ENCODE measurements around the gene CLASP1.

The CLASP1 gene

DNA sequence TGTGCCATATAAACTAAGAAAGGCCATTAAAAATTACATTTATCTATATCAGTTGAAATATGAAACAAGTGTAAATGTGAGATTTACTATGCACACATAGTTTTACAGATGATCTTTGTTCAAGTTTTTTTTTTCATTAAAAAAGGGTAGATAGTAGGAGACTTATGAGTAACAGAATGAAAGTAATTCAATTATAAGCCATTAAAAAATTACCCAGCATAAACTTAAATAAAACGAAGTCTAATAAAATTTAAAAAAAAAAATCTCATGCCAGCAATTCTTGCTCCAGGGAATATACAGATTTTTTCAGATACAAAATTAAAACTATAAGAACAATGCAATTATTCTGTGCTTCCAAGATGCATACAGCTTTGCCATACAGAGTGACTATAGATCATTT lies 236.9 kb downstream of the CLASP1 start:
- no peak overlapping the region for H3K27ac Mint-ChIP-seq
- H3K36me3 Mint-ChIP-seq (ENCODE audit: low read depth): peaks cover 68% of the 10 kb centered on the region

GRCh38 chr2:121409966-121410365 lies 239.3 kb downstream of the CLASP1 start:
- Mint-ChIP-seq H3K4me3 (no peak overlapping the region), H3K4me1 (ENCODE audit: low read depth) (no peaks in the 10 kb centered on the region)

More for the DNA sequence above, 236.9 kb downstream of the CLASP1 start:
- intact Hi-C loops (cut with micrococcal nuclease): no loop called here
- Mint-ChIP-seq H3K9me3 (no peaks in the 10 kb centered on the region), H3K4me1 (ENCODE audit: low read depth) (no peaks in the 10 kb centered on the region), H3K27me3 (no peaks in the 10 kb centered on the region), H3K4me3 (no peak overlapping the region)

GRCh38 chr2:121409388-121409787 lies 239.9 kb downstream of the CLASP1 start:
- H3K36me3 Mint-ChIP-seq (ENCODE audit: low read depth): peaks cover 76% of the 10 kb centered on the region
- H3K4me3 Mint-ChIP-seq: no peak overlapping the region
- no peak overlapping the region for H3K27ac Mint-ChIP-seq
- no peaks in the 10 kb centered on the region for H3K4me1 Mint-ChIP-seq (ENCODE audit: low read depth)
- intact Hi-C loops (cut with micrococcal nuclease): no loop called here
- no peaks in the 10 kb centered on the region for H3K9me3 Mint-ChIP-seq
- no peaks in the 10 kb centered on the region for H3K27me3 Mint-ChIP-seq

More at GRCh38 chr2:121409966-121410365, 239.3 kb downstream of the CLASP1 start:
- Mint-ChIP-seq H3K27me3 (no peaks in the 10 kb centered on the region), H3K9me3 (no peaks in the 10 kb centered on the region), H3K27ac (no peak overlapping the region), H3K36me3 (ENCODE audit: low read depth) (peaks cover 76% of the 10 kb centered on the region)
- intact Hi-C loops (cut with micrococcal nuclease): no loop called here

DNA sequence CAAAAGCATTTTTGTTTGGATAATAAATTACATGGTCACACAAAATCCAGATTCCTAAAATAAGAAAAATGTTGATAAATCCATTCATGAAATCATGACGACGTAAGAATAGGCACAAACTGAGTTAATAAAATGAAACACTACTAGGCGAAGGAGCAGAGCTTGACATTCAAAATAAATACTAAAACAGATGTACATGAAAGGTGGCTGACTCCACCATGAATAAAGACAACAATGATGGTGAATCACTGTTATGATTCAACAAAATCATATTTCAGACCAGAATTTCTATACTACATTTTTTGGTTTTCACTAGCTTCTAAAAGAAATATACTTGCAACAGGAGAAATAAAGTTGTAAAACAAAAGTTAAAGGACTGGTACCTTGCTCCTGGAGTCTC lies 240.6 kb downstream of the CLASP1 start:
- intact Hi-C loops (cut with micrococcal nuclease): no loop called here
- Mint-ChIP-seq H3K4me1 (ENCODE audit: low read depth) (no peaks in the 10 kb centered on the region), H3K36me3 (ENCODE audit: low read depth) (peaks cover 76% of the 10 kb centered on the region), H3K27ac (no peak overlapping the region), H3K9me3 (no peaks in the 10 kb centered on the region), H3K27me3 (no peaks in the 10 kb centered on the region), H3K4me3 (no peak overlapping the region)

DNA sequence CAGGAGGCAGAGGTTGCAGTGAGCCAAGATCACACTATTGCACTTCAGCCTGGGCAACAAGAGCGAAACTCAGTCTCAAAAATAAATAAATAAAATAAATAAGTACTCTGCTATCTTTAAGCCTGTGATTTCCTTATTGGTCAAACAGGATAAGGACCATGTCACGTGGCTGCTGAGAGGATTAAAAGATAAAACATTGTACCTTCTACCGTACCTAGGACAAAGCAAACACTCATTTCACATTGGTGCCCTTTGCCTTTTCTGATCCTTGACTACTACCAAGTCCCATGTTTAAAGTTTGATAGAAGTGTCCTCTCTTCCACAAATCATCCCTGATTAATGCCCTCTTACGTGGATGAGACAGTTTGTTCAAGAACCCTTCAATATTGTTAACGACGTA lies 244.0 kb downstream of the CLASP1 start:
- H3K9me3 Mint-ChIP-seq: no peaks in the 10 kb centered on the region
- H3K36me3 Mint-ChIP-seq (ENCODE audit: low read depth): peaks cover 86% of the 10 kb centered on the region
- no peak overlapping the region for H3K4me3 Mint-ChIP-seq
- intact Hi-C loops (cut with micrococcal nuclease): no loop called here
- H3K27ac Mint-ChIP-seq: no peak overlapping the region
- no peaks in the 10 kb centered on the region for H3K4me1 Mint-ChIP-seq (ENCODE audit: low read depth)
- no peaks in the 10 kb centered on the region for H3K27me3 Mint-ChIP-seq

DNA sequence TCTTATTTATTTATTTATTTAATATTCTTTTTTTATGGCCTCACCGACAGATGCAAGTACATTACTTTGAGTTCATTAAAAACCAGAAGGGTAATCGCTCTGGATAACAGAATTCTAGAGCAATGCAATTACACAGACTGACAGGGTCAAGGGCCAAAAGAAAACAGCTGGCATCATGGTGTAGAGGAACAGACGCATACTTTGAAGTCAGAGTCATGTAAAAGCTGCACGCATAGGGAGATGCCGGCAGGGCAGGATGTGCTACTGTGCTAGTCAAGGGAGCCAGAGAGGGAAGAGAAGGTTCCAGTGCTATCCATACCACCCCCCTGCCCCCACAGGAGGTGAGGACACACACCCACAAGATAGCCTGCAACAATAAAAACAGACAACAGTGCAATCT lies 249.1 kb downstream of the CLASP1 start:
- Mint-ChIP-seq H3K9me3 (no peaks in the 10 kb centered on the region), H3K4me1 (ENCODE audit: low read depth) (no peaks in the 10 kb centered on the region), H3K4me3 (no peak overlapping the region), H3K27ac (no peak overlapping the region), H3K27me3 (no peaks in the 10 kb centered on the region), H3K36me3 (ENCODE audit: low read depth) (peaks cover 78% of the 10 kb centered on the region)
- intact Hi-C loops (cut with micrococcal nuclease): no loop called here

- intact Hi-C loops (cut with micrococcal nuclease): no loop called here
- Mint-ChIP-seq H3K4me3 (no peak overlapping the region), H3K36me3 (ENCODE audit: low read depth) (peaks cover 79% of the 10 kb centered on the region), H3K4me1 (ENCODE audit: low read depth) (no peaks in the 10 kb centered on the region), H3K9me3 (no peaks in the 10 kb centered on the region), H3K27ac (no peak overlapping the region), H3K27me3 (no peaks in the 10 kb centered on the region)
These were observed 250.4 kb downstream of the CLASP1 start for GRCh38 chr2:121398853-121399252.

DNA sequence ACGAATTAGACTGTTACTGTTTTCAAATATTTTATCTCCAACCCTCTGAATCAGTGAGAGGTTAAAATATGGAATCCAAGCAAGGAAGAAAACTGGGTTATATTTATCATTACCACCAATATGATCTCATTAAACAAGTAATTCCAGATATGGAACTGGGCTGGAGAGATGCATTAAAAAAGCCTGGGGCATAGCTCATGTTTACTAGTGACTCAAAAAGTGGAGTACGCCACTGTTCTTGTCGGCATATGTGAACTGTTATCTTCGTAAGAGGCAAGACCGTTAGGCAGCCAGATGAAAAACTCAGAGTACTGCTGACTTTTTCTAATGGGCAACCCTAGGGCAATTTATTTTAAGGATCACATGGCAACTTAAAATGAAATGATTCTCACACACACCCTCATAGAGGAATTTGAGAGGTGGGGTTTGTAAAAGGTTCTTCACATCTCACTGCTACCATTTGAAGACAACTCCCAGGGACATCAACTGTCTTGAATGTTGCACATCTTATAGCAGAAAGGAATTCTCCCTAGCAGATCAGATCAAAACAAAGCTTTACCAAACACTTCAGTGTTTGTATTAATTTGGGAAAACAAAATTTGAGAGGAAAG lies 259.1 kb downstream of the CLASP1 start:
- no peaks in the 10 kb centered on the region for H3K9me3 Mint-ChIP-seq
- no peaks in the 10 kb centered on the region for H3K4me1 Mint-ChIP-seq (ENCODE audit: low read depth)
- H3K36me3 Mint-ChIP-seq (ENCODE audit: low read depth): peaks cover 55% of the 10 kb centered on the region
- H3K27me3 Mint-ChIP-seq: no peaks in the 10 kb centered on the region
- no peak overlapping the region for H3K27ac Mint-ChIP-seq
- H3K4me3 Mint-ChIP-seq: no peak overlapping the region
- intact Hi-C loops (cut with micrococcal nuclease): no loop called here

DNA sequence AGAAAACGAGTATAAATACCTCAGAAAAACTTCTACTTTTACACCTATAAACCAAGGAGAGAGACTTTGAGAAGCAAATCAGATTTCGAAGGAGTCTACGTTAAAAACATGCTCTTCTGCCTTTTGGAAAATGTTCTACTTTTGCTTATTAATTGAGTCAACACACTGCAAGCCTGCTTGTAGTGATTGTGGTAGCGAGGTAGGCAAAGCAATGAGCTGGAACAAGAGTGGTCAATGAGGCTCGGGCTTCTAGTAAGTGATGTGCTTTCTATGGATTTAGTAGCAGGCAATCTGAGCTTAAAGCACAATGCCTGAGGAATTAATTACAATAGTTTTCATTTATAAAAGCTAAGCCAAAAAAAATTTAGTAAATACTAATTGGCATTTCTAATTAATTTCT lies 260.9 kb downstream of the CLASP1 start:
- Mint-ChIP-seq H3K36me3 (ENCODE audit: low read depth) (peaks cover 52% of the 10 kb centered on the region), H3K27ac (no peak overlapping the region), H3K4me1 (ENCODE audit: low read depth) (no peaks in the 10 kb centered on the region), H3K27me3 (no peaks in the 10 kb centered on the region), H3K9me3 (no peaks in the 10 kb centered on the region), H3K4me3 (no peak overlapping the region)
- intact Hi-C loops (cut with micrococcal nuclease): no loop called here

DNA sequence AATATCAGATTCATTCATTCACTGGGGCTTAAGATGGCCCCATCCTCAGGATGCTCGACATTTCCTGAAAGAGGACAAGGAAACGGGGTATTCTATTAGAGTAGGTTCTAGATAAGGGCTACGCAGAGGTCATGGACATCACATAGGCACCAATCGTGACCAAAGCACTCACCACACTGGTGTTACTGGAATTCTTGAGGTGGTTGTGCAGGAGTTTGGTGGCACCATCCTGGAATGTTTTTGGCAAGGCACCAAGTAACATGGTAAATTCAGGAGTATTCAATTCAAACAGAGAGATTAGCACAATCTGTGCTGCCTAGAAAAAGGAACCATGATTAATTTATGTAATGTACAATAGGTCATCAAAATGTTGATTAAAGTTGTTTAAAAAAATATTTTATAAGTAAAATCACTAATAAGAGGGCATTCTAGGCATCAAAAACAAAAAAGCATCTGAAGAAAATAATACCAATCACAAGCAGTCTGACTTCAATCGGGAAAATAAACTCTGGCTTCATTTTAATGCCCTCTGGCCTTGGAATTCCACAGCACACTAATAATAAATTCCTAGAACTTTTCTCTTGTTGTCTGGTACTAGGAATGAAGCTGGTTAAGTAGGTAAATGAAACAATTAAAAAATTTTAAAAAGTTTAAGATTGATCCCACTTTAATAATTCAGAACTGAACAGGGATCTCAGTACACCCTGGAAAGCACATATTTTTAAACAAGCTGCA lies 261.5 kb downstream of the CLASP1 start:
- no peaks in the 10 kb centered on the region for H3K9me3 Mint-ChIP-seq
- no peaks in the 10 kb centered on the region for H3K27me3 Mint-ChIP-seq
- no peak overlapping the region for H3K27ac Mint-ChIP-seq
- peaks cover 58% of the 10 kb centered on the region for H3K36me3 Mint-ChIP-seq (ENCODE audit: low read depth)
- H3K4me1 Mint-ChIP-seq (ENCODE audit: low read depth): no peaks in the 10 kb centered on the region
- intact Hi-C loops (cut with micrococcal nuclease): no loop called here
- no peak overlapping the region for H3K4me3 Mint-ChIP-seq

- Mint-ChIP-seq H3K27me3 (no peaks in the 10 kb centered on the region), H3K4me3 (no peak overlapping the region), H3K27ac (no peak overlapping the region), H3K4me1 (ENCODE audit: low read depth) (no peaks in the 10 kb centered on the region), H3K9me3 (no peaks in the 10 kb centered on the region), H3K36me3 (ENCODE audit: low read depth) (peaks cover 66% of the 10 kb centered on the region)
- intact Hi-C loops (cut with micrococcal nuclease): no loop called here
These were observed 262.6 kb downstream of the CLASP1 start for GRCh38 chr2:121386707-121387106.

DNA sequence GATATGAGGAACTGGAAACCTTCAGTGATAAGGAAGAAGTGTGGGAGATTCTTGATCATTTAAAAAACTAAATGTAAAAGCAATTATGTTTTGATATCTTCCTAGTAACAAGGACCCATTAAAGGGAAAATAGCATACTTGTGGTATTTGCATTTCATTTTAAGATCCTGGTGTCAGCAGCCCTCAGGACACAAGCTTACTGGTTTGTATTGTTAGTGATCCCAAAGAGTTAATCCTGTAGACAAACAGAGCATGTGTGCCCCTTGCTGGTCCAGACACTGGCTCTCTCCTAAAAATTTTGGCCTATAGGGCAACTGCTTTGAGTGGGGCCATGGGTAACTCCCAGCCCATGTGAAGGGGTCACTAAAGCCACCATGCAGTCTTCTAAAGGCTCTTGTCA lies 263.2 kb downstream of the CLASP1 start:
- Mint-ChIP-seq H3K4me1 (ENCODE audit: low read depth) (no peaks in the 10 kb centered on the region), H3K36me3 (ENCODE audit: low read depth) (peaks cover 66% of the 10 kb centered on the region), H3K4me3 (no peak overlapping the region), H3K9me3 (no peaks in the 10 kb centered on the region), H3K27me3 (no peaks in the 10 kb centered on the region), H3K27ac (no peak overlapping the region)
- intact Hi-C loops (cut with micrococcal nuclease): no loop called here

DNA sequence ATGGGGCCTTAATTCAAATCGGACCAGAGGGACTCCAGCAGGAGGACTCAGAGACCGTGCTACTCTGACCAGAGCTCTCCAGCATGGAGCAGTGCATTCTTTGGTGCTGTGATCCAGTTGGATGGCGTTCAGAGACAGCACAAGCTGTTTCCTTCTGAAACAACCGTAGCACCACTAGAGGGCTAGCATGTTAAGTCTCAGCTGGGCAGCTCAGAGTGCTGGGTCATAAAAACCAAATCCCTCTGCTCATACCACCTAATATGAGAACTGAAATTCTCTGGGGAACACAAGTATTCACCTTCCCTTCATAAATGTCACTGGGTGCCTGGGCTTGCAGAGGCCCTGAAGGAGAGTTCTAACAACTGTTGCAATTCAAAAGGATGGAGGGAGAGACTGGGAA lies 266.5 kb downstream of the CLASP1 start:
- H3K4me3 Mint-ChIP-seq: no peak overlapping the region
- peaks cover 95% of the 10 kb centered on the region for H3K36me3 Mint-ChIP-seq (ENCODE audit: low read depth)
- H3K27me3 Mint-ChIP-seq: no peaks in the 10 kb centered on the region
- no peak overlapping the region for H3K27ac Mint-ChIP-seq
- no peaks in the 10 kb centered on the region for H3K4me1 Mint-ChIP-seq (ENCODE audit: low read depth)
- no peaks in the 10 kb centered on the region for H3K9me3 Mint-ChIP-seq
- intact Hi-C loops (cut with micrococcal nuclease): no loop called here

DNA sequence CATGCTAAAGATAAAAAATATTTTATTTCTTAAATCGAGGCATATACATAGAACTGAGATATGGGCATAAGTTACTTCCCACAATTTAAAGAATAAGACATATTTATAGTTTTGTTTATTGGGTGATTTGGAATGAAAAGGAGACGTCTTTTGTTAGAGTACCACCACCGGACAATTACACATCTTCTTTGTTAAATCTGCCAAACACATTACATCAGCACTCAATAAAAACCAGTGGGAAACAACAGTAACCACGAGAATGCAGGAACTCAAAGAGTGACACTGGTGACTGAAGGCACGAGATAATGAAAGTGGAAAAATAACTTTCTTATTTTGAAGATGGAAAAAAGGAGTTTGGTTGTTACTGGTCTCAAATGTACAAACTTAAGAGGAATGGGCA lies 271.6 kb downstream of the CLASP1 start:
- Mint-ChIP-seq H3K4me3 (no peak overlapping the region), H3K27ac (no peak overlapping the region), H3K4me1 (ENCODE audit: low read depth) (no peaks in the 10 kb centered on the region), H3K36me3 (ENCODE audit: low read depth) (peaks cover 97% of the 10 kb centered on the region), H3K9me3 (peaks cover 10% of the 10 kb centered on the region), H3K27me3 (no peaks in the 10 kb centered on the region)
- intact Hi-C loops (cut with micrococcal nuclease): no loop called here

Data from dendritic cell treated with granulocyte-macrophage colony-stimulating factor and Interleukin-4, amounts not matched to agents 40 ng/mL and 50 ng/mL, for 4 days (primary cell).